GM21515 (cell line): ENCODE results near the gene SIAH1.
"Not testable (repeated sequence)": the region's sequence is repeated elsewhere in the genome, so short reads cannot be mapped to it uniquely, and the experiment has no call there.

ENCODE experiments used
- ATAC-seq: cut with Tn5 transposase; IDR thresholded peaks from one replicate; pipeline ENCODE4 v1.9.1; 2021; ENCODE audit not compliant: unreplicated experiment

The SIAH1 gene

GRCh38 chr16:48367441-48368049 is 17.7 kb downstream of the SIAH1 start:
- no peak for ATAC-seq

- ATAC-seq: peak; percentile 55
These were observed 18.8 kb downstream of the SIAH1 start for GRCh38 chr16:48366165-48367093.

DNA sequence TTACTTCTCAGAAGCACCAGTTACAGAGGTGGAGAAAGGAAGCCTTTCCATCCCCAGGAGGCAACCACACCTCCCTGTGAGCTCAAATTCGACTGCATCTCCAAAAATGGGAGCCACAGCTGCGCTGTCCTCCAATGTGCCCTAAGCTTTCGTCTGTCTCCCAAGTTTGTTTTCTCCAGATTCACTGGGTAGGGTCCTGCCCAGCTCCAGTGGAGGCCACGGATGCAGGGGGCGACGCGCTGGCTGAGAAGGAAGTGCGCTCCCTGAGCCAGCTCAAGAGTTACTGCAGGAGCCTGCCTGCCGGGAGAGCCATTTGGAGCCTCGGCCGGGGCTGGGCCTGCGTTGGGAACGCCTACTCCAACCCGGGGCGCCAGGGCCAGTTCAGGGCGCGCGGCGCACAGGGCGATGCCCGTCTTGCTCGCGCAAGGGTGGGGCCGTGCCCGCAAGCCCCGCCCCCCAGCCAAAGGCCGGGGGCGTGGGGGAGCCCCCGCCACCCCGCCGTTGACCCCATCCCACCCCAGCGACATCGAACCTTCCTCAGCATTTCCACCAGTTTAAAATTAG is 19.5 kb downstream of the SIAH1 start:
- peak; percentile 92 for ATAC-seq

- ATAC-seq: no peak
These were observed 20.1 kb downstream of the SIAH1 start for GRCh38 chr16:48365025-48365600.

- ATAC-seq: no peak
These were observed 23.6 kb downstream of the SIAH1 start for GRCh38 chr16:48361540-48362144.

- ATAC-seq: no peak
These were observed 24.2 kb downstream of the SIAH1 start for GRCh38 chr16:48361012-48361411.

GRCh38 chr16:48359983-48360382 is 25.2 kb downstream of the SIAH1 start:
- ATAC-seq: no peak

DNA sequence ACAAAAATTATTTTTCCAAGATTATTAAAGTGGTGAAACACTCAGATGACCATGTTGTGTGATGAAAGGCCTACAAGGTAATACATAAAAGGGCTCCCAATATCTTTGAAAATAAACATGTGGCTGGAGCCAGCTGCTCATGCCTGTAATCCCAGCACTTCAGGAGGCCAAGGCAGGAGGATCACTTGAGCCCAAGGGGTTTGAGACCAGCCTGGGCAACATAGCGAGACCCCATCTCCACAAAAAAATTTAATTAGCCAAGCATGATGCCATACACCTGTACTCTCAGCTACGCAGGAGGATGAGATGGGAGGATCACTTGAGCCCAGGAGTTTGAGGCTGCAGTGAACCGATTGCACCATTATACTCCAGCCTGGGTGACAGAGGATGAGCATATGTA is 26.8 kb downstream of the SIAH1 start:
- no peak for ATAC-seq

DNA sequence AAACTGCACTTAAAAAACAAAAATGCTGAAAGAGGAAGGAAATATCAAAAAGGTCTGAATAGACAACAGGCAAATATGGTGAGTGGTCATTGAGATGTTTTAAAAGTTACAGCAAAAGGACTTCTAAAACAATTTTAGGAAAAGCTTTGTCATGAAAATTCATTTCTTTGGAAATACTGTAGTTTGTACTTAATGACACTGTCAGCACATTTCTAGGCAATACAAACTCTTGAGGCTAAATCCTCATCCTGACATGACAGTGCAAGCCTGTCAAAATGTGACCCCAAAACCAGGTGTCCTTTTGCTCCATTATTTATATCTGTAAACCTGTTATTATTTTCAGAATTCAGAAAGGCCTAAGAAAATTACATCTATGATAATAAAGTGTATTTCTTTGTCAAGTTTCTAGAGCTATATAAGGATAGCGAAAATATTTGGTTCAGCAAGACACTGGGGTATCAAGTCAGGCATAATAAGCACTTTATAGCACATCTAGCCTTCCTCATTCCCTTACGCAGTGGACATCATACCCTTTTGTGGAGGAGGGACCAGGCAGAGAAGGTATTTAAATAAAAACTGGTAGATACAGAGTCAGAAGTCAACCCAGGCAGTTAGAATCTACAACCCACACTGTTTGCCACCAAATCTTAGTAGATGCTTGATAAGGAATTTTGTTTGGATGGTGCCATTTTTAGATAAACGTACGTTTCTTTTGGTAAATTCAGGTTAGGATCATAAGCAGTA is 28.4 kb downstream of the SIAH1 start:
- ATAC-seq: no peak

DNA sequence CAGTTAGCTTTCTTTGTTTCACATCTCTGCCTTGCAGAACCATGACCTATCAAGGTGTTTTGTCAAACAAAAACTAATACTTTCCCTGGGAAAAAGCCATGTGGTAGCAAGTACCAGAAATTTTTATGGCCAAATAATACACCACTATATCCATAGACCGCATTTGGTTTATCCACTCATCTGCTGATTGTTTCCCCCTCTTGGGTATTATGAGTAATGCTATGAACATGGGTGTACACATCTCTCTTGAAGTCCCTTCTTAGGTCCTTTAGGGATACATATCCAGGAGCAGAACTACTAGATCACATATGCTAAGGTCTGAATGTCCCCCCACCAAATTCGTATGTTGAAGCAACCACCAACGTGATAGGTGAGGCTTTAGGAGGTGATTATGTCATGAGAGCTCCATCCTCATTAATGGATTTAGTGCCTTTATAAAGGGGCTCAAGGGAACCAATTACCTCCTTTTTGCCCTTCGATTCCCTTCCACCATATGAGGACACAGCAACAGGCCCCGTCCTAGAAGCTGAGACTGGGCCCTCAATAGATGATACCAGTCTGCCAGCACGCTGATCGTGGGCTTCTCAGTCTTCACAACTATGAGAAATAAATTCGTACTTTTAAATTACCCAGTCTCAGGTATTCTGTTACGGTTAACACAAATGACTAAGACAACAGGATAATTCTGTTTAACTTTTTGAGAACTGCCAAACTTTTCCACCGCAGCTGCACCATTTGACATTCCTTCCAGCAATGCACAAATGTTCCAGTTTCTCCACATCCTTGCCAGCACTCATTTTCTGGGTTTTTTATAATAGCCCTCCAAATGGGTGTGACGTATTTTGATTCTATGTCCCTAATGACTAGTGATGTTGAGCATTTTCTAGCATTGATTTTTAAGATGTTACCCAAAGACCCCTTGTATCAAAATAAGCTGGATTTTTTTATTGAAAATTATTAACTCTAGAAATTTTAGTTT is 30.0 kb downstream of the SIAH1 start:
- no peak for ATAC-seq

DNA sequence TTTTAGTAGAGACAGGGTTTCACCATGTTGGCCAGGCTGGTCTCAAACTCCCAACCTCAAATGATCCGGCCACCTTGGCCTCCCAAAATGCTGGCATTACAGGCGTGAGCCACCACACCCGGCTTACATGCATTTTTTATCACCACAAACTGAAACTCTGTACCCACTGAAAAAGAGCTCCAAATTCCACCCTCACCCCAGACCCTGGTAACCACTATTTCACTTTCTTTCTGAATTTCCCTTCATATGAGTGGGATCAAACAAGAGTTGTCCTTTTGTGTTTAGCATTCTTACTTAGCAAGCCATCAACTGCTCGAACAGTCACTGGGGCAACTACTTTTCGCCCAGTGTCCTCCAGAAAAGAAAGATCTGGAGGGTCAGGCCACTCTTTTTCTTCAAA is 30.8 kb downstream of the SIAH1 start:
- ATAC-seq: not testable (repeated sequence)

- ATAC-seq: peak; percentile 73
These were observed 31.5 kb downstream of the SIAH1 start for GRCh38 chr16:48353565-48354163.

DNA sequence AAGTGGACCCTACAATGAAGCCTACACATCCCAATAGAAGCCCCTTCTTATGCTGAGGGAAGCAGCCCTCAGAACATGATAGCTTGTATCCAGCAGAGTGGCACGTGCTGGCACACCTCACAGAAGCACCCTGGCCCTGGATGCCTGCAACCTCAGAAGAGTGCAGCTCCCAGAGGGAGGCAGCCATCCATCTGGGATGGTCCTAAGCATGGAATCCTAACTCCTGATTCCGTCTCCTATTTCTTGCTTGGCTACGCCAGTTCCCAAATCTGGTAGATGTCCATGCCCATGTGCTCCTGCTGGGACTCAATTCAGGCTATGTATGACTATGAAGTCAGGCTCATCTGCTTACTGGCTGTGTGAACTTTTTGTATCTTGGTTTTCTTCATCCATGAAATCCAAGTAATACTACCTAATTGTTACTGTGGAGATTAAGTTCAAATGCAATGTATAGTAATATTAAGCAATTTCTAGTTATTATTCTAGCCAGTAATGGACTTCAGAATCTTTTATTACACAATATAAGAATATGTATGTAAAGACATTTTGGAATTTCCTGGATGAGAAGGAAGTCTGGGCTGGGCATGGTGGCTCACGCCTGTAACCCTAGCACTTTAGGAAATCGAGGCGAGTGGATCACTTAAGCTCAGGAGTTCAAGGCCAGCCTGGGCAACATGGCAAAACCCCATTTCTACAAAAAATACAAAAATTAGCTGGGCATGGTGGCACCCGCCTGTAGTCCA is 32.4 kb downstream of the SIAH1 start:
- no peak for ATAC-seq

GRCh38 chr16:48350736-48351135 is 34.5 kb downstream of the SIAH1 start:
- no peak for ATAC-seq

GRCh38 chr16:48347980-48348379 is 37.2 kb downstream of the SIAH1 start:
- no peak for ATAC-seq

DNA sequence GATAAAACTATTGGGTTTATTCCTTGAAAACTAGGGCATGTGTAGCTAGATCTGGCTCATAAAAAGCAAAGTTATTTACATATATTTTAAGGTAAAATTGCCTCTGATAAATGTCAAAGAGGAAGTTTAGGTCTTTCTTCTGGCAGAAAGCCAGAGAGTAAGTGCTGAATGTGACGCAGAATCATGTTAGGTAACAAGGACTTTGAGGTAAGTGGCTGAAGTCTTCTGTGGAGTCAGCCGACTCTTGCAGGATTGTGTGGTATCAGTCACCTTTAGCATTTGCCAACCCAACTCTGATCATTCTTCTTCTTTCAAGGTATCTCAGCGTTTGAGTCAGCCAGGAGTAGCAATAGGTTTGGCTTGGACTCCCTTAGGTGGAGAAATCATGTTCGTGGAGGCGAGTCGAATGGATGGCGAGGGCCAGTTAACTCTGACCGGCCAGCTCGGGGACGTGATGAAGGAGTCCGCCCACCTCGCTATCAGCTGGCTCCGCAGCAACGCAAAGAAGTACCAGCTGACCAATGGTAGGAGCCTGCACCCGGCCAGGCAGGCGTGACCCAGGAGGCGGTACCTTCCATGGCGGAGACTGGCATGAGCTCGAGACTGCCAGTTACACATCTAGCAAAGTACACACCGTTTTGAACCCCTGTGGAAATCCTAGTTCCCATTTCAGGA is 37.9 kb downstream of the SIAH1 start:
- ATAC-seq: no peak

DNA sequence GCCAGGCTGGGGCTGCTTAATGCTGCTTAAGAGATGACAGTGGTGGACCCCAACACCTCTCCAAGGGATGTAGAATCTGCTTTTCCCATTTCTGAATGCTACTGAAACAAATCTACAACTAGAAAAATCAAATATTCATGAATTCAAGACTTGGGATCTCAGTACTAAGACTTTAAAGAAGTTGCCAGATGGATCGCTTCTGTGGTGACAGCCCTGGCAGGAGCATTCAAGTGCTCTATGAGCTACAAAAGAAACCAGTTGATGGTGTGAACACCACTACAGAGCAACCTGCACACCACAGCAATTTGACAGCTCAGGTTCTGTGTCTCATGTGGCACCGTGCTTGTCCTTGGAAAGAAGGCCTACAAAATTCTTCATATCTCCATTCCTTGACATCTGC is 42.6 kb downstream of the SIAH1 start:
- no peak for ATAC-seq

DNA sequence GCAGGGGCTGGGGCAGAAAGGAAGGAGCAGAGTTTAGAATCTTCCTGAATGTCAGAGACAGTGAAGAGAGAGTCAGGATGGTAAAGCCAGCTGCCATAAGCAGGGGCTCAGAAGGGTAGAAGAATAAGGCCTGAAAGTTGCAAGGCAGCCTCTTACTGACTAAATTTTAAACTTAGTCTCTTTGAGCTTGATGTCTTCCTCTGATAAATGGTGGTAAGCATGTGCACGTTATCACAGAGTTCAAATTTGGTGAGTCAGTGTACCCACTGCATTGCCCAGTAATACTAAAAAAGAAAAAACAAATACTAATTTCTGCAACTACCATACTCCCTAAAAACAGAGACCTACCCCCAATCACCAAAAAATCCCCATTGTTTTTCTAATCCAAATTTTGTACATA is 45.2 kb downstream of the SIAH1 start:
- no peak for ATAC-seq
